Mesendoderm (in vitro differentiated cells): ENCODE data around the gene TBXA2R.

ENCODE experiments used
- DNase-seq: peaks from one replicate; pipeline ENCODE4 v3.0.0; 2013
- H2AK5ac ChIP-seq: 2 replicates; pipeline ENCODE4 v1.6.1; 2013; ENCODE audit warnings: low read length, inconsistent platforms
- H2BK120ac ChIP-seq: 2 replicates; pipeline ENCODE4 v1.6.1; 2013; ENCODE audit warnings: low read depth, mild to moderate bottlenecking, low read length, moderate library complexity, mixed read lengths
- H2BK15ac ChIP-seq: replicated peaks from 2 replicates; pipeline ENCODE4 v1.6.1; 2013; ENCODE audit warnings: low read depth, mild to moderate bottlenecking, moderate library complexity
- H2BK5ac ChIP-seq: 2 replicates; pipeline ENCODE4 v1.6.1; 2013; ENCODE audit warnings: low read length, inconsistent platforms
- H3K18ac ChIP-seq: 2 replicates; pipeline ENCODE4 v1.6.1; 2013; ENCODE audit warnings: mild to moderate bottlenecking, low read length, mixed read lengths
- H3K23ac ChIP-seq: one replicate; pipeline ENCODE4 v1.6.1; 2013; ENCODE audit warnings: low read length
- H3K27ac ChIP-seq: 2 replicates; pipeline ENCODE4 v1.5.1; 2013; ENCODE audit warnings: low read depth, mild to moderate bottlenecking, inconsistent platforms, low read length, moderate library complexity
- H3K27me3 ChIP-seq: 2 replicates; pipeline ENCODE4 v1.6.1; 2013; ENCODE audit warnings: low read length, control low read depth, mild to moderate bottlenecking, inconsistent platforms; ENCODE audit not compliant: insufficient read depth, poor library complexity
- H3K36me3 ChIP-seq: 2 replicates; pipeline ENCODE4 v1.6.1; 2013; ENCODE audit warnings: low read length, inconsistent platforms; ENCODE audit not compliant: control insufficient read depth, insufficient read depth
- H3K4ac ChIP-seq: one replicate; pipeline ENCODE4 v1.6.1; 2013; ENCODE audit warnings: low read depth, mild to moderate bottlenecking, low read length, moderate library complexity
- H3K4me1 ChIP-seq: 2 replicates; pipeline ENCODE4 v1.6.1; 2013; ENCODE audit warnings: low read depth, low read length, inconsistent platforms; ENCODE audit not compliant: control insufficient read depth
- H3K4me2 ChIP-seq: 2 replicates; pipeline ENCODE4 v1.6.1; 2013; ENCODE audit warnings: low read length
- H3K4me3 ChIP-seq: 2 replicates; pipeline ENCODE4 v1.5.1; 2013; ENCODE audit warnings: mild to moderate bottlenecking, low read length
- H3K56ac ChIP-seq: one replicate; pipeline ENCODE4 v1.6.1; 2013; ENCODE audit warnings: low read length
- H3K79me1 ChIP-seq: 2 replicates; pipeline ENCODE4 v1.6.1; 2013; ENCODE audit warnings: low read length, inconsistent platforms
- H3K79me2 ChIP-seq: 2 replicates; pipeline ENCODE4 v1.6.1; 2013; ENCODE audit warnings: mild to moderate bottlenecking, low read length; ENCODE audit not compliant: control insufficient read depth, insufficient read depth
- H3K9ac ChIP-seq: 2 replicates; pipeline ENCODE4 v1.6.1; 2013; ENCODE audit warnings: low read length, inconsistent platforms
- H4K5ac ChIP-seq: one replicate; pipeline ENCODE4 v1.6.1; 2013; ENCODE audit warnings: low read length
- H4K8ac ChIP-seq: one replicate; pipeline ENCODE4 v1.6.1; 2013; ENCODE audit warnings: low read depth, mild to moderate bottlenecking, control low read depth, low read length, moderate library complexity
- WGBS: extraction: QIAGEN DNeasy Blood & Tissue Kit; methylation state at CpG from one replicate; pipeline ENCODE4 v1.1.7; 2013; ENCODE audit warnings: low lambda C conversion rate, missing lambda C conversion rate; ENCODE audit not compliant: insufficient coverage; ENCODE audit errors: extremely low coverage; 5-methylcytosine and 5-hydroxymethylcytosine counted together

TBXA2R gene

GRCh38 chr19:3604987-3605343 is 1.7 kb downstream of the TBXA2R start:
- Histone ChIP-seq H3K18ac (no peak overlapping the region), H3K4me2 (no peak overlapping the region), H2AK5ac (no peak overlapping the region), H3K4me3 (no peak overlapping the region), H3K23ac (no peak overlapping the region), H4K8ac (no peak overlapping the region), H3K27ac (no peak overlapping the region), H4K5ac (no peak overlapping the region), H3K79me1 (no peaks in the 10 kb centered on the region), H3K36me3 (no peaks in the 10 kb centered on the region), H3K56ac (no peak overlapping the region), H2BK120ac (no peak overlapping the region), H3K4ac (no peak overlapping the region), H2BK15ac (no peak overlapping the region), H3K79me2 (no peaks in the 10 kb centered on the region), H2BK5ac (no peak overlapping the region), H3K4me1 (peaks cover 4% of the 10 kb centered on the region), H3K9ac (no peak overlapping the region), H3K27me3 (no peaks in the 10 kb centered on the region)
- WGBS = no CpG with 5 or more reads among the region's 11 CpGs
- no peak for DNase-seq

DNA sequence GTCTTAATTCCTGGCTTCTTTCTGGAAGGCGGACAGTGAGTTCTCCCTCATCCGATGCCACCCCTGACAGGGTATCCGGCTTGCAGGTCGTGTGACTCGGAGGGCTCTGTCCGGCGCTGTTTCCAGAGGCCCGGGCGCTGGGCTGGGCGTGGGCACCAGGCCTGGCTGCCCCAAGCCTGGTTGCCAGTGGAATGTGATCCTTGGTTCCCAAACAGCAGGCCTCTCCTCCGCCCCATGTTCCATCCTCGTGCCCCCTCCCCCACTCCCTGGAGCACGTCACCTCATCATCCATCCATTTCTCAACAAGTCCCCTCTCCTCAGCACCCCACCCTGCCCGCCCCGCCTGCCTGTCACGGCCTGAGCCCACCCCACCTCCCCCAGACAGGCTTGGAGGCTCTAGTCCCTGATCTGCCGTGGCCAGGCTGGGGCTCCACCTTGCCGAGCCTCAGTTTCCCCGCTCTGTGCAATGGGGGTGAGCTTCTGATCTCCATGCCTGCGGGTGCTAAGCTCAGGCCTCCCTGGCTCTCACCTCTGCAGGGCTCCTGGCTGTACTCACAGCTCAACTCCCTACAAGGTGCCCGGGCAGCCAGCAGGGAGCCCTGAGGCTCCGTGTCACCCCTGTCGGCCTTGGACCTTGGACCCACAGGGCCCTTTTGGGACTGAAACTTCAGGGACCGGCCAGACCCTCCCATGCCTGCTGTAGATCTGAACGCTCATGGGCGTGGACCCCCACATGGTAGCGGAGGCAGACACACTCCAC is 2.3 kb downstream of the TBXA2R start:
- no CpG with 5 or more reads among the region's 27 CpGs for WGBS
- Histone ChIP-seq H3K9ac (no peak overlapping the region), H2BK15ac (no peak overlapping the region), H2BK120ac (no peak overlapping the region), H4K8ac (no peak overlapping the region), H2AK5ac (no peak overlapping the region), H4K5ac (no peak overlapping the region), H3K4me2 (no peak overlapping the region), H3K4ac (no peak overlapping the region), H3K4me1 (peaks cover 4% of the 10 kb centered on the region), H3K18ac (no peak overlapping the region), H3K79me2 (no peaks in the 10 kb centered on the region), H3K23ac (no peak overlapping the region), H2BK5ac (no peak overlapping the region), H3K79me1 (no peaks in the 10 kb centered on the region), H3K4me3 (no peak overlapping the region), H3K27ac (no peak overlapping the region), H3K27me3 (no peaks in the 10 kb centered on the region), H3K56ac (no peak overlapping the region), H3K36me3 (no peaks in the 10 kb centered on the region)
- DNase-seq = no peak

DNA sequence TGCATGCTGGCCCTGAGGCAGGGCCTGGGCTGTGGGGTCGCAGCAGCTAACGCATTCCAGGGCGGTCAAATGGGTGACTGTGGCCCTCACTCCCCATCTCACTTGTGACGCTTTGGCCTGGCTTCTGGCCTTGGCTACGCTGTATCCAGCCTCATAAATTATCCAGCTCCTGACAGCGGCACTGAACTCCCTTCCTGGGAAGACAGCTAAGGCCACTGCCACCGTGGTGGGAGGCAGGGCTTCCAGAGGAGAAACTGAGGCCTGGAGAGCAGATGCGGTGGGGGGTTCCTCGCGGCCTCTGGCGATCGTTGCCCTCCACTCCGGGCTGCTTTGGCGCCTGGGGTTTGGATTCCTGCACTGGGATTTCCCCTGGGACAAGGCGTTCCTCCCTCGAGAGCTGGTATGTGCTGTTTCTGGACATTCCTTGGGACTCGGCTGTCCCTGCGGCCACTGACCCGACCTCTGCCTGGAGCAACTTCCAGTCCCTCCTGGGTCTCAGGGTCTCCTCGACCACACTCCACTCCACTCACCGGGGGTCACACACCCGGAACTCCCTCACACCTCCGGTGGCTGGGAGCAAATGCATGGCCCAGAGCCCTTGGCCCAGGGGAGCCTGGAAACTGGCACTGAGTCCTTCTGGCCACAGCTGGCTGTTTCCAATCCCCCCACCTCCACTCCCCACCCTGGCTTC is 3.4 kb downstream of the TBXA2R start:
- Histone ChIP-seq H2BK5ac (no peak overlapping the region), H3K4ac (no peak overlapping the region), H3K23ac (no peak overlapping the region), H3K4me3 (no peak overlapping the region), H3K27ac (no peak overlapping the region), H2BK120ac (no peak overlapping the region), H3K56ac (no peak overlapping the region), H3K27me3 (no peaks in the 10 kb centered on the region), H3K18ac (no peak overlapping the region), H2BK15ac (no peak overlapping the region), H2AK5ac (no peak overlapping the region), H4K8ac (no peak overlapping the region), H4K5ac (no peak overlapping the region), H3K79me1 (no peaks in the 10 kb centered on the region), H3K4me1 (peaks cover 4% of the 10 kb centered on the region), H3K9ac (no peak overlapping the region), H3K79me2 (no peaks in the 10 kb centered on the region), H3K36me3 (no peaks in the 10 kb centered on the region), H3K4me2 (no peak overlapping the region)
- DNase-seq = no peak
- no CpG with 5 or more reads among the region's 23 CpGs for WGBS

DNA sequence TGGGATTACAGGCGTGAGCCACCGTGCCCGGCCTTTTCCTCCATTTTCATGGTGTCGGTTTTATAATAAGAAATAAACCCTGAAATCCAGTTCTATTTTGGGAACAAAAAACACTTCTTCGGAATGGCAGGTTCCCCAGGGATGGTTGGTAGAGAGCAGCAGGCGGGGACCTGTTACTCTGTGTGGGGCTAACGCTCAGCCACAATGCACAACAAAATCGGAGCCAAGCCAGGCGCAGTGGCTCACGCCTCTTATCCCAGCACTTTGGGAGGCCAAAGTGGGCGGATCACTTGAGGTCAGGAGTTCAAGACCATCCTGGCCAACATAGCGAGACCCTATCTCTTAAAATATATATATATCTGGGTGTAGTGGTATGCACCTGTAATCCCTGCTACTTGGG is 5.7 kb downstream of the TBXA2R start:
- no peaks in the 10 kb centered on the region for H3K36me3 ChIP-seq
- H3K4me2 ChIP-seq = no peak overlapping the region
- no peak overlapping the region for H3K9ac ChIP-seq
- H2BK120ac ChIP-seq = no peak overlapping the region
- DNase-seq = no peak
- H2AK5ac ChIP-seq = no peak overlapping the region
- H3K27me3 ChIP-seq = no peaks in the 10 kb centered on the region
- no CpG with 5 or more reads among the region's 12 CpGs for WGBS
- H3K4ac ChIP-seq = no peak overlapping the region
- H2BK15ac ChIP-seq = no peak overlapping the region
- H3K23ac ChIP-seq = no peak overlapping the region
- no peak overlapping the region for H3K18ac ChIP-seq
- H3K4me1 ChIP-seq = no peaks in the 10 kb centered on the region
- no peak overlapping the region for H2BK5ac ChIP-seq
- H3K56ac ChIP-seq = no peak overlapping the region
- no peaks in the 10 kb centered on the region for H3K79me1 ChIP-seq
- no peak overlapping the region for H4K8ac ChIP-seq
- no peak overlapping the region for H3K27ac ChIP-seq
- no peak overlapping the region for H3K4me3 ChIP-seq
- H4K5ac ChIP-seq = no peak overlapping the region
- no peaks in the 10 kb centered on the region for H3K79me2 ChIP-seq

DNA sequence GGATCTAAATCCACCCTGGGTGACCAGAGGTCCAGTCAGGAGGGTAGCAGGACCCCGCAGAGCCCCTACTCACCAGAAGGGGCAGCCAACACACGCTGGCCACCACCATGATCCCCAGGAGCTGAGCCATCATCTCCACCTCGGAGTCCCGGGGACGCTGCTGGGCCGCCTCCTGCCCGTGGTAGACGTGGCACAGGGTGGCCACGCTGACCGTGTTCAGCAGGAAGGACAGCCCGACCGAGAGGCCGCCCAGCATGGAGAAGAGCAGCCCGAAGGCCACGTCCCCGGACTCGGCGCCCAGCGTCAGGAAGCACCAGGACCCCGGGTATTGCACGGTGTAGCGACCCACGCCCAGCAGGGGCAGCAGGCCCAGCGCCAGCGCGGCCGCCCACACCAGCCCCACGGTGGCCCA is 6.9 kb downstream of the TBXA2R start:
- Histone ChIP-seq H3K27me3 (no peaks in the 10 kb centered on the region), H3K27ac (no peak overlapping the region), H2AK5ac (no peak overlapping the region), H4K8ac (no peak overlapping the region), H3K9ac (no peak overlapping the region), H2BK15ac (no peak overlapping the region), H3K4me2 (no peak overlapping the region), H3K18ac (no peak overlapping the region), H3K23ac (no peak overlapping the region), H4K5ac (no peak overlapping the region), H3K79me1 (no peaks in the 10 kb centered on the region), H3K79me2 (no peaks in the 10 kb centered on the region), H3K4me3 (no peak overlapping the region), H3K56ac (no peak overlapping the region), H3K4me1 (no peaks in the 10 kb centered on the region), H2BK120ac (no peak overlapping the region), H3K36me3 (no peaks in the 10 kb centered on the region), H2BK5ac (no peak overlapping the region), H3K4ac (no peak overlapping the region)
- WGBS = no CpG with 5 or more reads among the region's 28 CpGs
- peak; percentile 46 for DNase-seq
